GM21423 (cell line): Measurements from ENCODE around the gene ZNF865.

Experiments
- ATAC-seq: cut with Tn5 transposase; IDR thresholded peaks from one replicate; pipeline ENCODE4 v1.9.1; 2021; ENCODE audit warnings: mild to moderate bottlenecking, moderate library complexity; ENCODE audit not compliant: unreplicated experiment

The ZNF865 gene

GRCh38 chr19:55643887-55644176 is 38.4 kb downstream of the ZNF865 start:
- no peak for ATAC-seq

DNA sequence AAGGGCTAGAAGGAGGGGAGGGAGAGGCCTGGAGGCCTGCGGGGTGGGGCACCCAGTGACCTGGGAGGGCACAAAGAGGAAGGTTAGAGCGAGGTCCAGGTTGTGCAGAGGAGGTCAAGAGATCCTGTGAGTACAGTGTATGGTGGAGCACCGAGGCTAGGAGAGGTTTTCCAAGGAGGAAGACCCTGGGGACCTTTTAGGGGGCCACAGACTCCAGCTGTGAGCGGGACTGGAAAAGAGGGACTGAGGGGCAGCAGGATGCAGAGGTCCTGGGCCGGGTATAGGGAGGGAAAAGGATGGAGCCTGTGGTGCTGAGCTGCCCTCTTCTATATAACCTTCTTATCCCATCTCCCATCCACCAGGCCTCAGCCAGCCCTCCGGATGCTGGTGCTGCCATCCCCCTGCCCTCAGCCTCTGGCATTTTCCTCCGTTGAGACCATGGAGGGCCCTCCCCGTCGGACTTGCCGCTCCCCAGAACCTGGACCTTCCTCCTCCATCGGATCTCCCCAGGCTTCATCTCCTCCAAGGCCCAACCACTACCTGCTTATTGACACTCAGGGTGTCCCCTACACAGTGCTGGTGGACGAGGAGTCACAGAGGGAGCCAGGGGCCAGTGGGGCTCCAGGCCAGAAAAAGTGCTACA is 38.9 kb downstream of the ZNF865 start:
- ATAC-seq: no peak

DNA sequence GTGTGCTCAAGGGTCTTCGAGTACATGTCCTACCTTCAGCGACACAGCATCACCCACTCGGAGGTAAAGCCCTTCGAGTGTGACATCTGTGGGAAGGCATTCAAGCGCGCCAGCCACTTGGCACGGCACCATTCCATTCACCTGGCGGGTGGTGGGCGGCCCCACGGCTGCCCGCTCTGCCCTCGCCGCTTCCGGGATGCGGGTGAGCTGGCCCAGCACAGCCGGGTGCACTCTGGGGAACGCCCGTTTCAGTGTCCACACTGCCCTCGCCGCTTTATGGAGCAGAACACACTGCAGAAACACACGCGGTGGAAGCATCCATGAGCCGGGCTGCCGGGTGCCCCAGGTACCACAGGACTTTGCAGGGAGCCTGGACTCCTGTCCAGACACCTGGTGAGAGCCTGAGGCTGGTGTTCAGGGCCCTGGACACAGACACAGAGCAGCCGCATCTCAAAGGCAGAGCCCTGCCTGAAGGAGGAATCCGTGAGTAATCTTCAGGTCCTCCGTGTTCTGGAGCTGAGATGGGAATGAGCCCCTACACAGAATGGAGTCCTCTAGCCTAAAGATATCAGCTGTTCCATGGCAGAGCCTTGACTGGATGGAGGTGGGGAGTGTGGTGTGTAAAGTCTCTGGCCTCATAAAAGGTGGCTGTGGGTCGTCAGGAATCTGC is 39.5 kb downstream of the ZNF865 start:
- ATAC-seq: no peak

- ATAC-seq: no peak
These were observed 40.0 kb downstream of the ZNF865 start for GRCh38 chr19:55645512-55645881.

GRCh38 chr19:55646889-55647731 is 41.7 kb downstream of the ZNF865 start:
- ATAC-seq: no peak

- peak; percentile 25 for ATAC-seq
These were observed 42.5 kb downstream of the ZNF865 start, which contains the start of gene CCDC106 for GRCh38 chr19:55647732-55648584. Gene CCDC106 (plus strand): TSS chr19:55648212. CDS start chr19:55649047, 835 bp downstream.

GRCh38 chr19:55648585-55649267 is 43.3 kb downstream of the ZNF865 start:
- no peak for ATAC-seq

DNA sequence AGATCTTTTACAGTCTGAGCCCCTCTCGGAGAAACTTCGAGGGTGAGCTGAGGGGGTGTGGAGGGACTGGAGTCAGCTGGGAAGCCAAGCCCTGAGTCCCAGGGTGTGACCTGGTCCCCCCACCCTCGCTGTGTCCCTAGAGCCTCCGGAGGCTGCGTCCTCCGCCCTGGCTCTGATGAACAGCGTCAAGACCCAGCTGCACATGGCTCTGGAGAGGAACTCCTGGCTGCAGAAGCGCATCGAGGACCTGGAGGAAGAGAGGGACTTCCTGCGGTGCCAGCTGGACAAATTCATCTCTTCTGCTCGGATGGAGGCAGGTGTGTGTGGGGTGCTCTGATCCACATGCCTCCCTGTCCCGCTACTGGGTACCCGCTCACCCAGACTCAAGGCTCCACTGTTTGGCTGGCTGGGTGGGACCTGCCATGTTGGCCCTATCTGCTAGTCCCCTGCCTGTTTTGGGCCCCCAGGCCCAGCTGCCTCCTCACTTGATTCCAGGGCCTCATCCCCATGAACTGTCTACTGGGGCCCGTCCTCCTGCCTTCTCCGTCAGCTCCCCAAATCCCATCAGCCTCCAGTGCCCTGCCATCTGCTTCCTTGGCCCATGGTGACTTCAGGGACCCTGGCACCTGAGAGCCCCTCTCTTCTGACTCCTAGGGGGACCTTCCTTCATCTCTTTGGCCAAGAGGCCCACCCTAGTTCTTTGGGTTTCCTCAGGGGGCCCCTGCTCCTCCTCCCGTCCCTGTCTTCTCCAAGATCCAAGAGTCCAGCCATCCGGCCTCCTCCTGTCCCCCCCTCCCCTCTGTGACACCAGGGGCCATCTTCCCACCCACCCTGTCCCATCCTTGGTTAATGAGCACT is 44.0 kb downstream of the ZNF865 start:
- no peak for ATAC-seq

DNA sequence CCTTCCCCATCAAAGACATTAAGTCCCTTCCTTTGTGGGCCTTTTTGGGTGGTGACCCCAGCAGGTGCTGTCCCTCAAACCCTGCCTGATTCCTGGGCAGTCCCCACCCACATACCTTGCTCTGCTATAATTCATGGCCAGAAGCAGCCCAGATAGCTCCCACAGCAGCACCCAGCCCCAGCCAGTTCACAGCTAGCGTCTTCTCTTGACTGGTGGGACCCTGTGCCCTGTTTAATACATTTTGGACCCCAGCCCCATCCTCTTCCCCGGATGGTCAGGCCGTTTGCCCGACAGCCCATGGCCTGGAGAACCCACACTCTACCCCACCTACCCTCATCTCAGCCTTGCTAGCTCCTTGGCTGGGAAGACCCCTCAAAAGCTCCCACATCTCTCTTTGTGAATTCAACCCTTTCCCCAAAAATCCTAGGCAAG is 44.7 kb downstream of the ZNF865 start:
- ATAC-seq: no peak

DNA sequence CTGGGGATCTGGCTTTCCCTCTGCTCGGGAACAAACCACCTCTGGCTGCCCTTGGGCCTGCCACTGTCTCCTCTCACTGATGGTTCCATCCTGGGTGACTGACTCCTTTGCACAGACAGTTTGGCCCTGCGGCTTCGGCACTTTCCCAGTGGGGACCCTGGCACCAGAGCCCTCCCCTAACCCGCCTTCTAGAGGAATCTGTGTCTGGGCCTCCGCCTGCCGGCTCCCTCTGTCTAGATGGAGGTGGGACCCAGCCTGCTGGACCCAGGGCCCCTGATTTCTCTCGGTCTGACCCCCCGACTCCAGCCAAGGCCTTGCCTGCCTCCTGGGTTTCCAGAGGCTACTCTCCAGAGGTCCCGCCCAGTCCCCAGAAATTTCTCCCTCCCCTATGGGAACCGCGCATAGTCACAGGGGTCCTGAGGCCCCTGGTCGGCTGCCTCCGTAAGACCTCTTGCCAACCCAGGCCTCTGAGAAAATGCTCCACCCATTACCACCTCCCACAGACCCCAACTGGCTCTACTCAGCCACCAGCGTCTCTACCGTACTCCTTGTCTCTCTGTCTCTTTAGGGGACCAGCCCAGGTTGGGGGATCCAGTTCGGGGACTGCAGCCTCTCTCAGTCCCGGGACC is 45.3 kb downstream of the ZNF865 start:
- ATAC-seq: no peak

DNA sequence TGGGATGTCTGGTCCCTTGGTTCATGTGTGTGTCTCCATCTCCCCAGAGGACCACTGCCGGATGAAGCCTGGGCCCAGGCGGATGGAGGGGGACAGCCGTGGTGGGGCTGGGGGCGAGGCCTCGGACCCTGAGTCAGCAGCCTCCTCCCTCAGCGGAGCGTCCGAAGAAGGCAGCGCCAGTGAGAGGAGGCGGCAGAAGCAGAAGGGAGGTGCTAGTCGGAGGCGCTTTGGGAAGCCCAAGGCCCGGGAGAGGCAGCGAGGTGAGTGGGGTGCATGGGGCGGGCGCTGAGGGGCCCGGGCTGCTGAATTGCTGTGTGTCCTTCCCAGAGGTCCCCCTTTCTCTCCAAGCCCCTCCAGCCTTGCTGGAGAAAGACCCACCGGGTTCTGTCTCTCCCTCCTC is 45.8 kb downstream of the ZNF865 start:
- ATAC-seq: no peak

GRCh38 chr19:55652311-55653128 is 47.1 kb downstream of the ZNF865 start:
- ATAC-seq: no peak

DNA sequence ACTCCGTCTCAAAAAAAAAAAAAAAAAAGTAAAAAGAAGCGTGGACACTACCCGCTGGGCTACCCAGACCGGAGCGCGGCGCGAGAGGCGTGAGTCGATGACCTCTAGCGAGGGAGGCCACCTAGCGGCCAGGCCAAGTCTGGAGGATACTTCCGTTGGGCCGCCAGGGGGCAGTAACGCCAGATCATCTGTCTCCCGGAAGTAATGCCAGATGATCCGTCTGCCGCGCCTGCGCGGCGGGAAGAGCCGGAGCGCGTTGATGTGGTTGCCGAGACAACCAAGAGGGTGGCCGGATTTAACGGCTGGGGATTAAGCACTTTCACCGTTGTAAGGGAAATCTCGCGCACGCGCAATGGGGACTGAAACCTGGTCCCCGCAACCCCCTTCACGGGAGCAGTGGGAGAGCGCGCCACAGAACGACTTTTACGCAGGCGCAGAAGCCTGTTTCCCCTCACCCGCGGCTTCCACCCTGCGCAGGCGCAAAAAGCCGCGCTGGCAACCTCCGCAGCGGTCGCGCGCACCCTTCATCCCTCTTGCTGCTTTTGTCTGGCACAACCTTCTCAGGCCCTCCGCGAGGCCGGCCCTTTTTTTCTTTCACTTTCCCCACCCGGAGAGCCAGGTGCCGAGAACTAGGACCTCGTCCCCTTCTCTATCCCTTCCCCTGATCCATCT is 48.3 kb downstream of the ZNF865 start:
- ATAC-seq: peak; percentile 40

GRCh38 chr19:55654323-55654867 is 48.9 kb downstream of the ZNF865 start:
- ATAC-seq: peak; percentile 60

DNA sequence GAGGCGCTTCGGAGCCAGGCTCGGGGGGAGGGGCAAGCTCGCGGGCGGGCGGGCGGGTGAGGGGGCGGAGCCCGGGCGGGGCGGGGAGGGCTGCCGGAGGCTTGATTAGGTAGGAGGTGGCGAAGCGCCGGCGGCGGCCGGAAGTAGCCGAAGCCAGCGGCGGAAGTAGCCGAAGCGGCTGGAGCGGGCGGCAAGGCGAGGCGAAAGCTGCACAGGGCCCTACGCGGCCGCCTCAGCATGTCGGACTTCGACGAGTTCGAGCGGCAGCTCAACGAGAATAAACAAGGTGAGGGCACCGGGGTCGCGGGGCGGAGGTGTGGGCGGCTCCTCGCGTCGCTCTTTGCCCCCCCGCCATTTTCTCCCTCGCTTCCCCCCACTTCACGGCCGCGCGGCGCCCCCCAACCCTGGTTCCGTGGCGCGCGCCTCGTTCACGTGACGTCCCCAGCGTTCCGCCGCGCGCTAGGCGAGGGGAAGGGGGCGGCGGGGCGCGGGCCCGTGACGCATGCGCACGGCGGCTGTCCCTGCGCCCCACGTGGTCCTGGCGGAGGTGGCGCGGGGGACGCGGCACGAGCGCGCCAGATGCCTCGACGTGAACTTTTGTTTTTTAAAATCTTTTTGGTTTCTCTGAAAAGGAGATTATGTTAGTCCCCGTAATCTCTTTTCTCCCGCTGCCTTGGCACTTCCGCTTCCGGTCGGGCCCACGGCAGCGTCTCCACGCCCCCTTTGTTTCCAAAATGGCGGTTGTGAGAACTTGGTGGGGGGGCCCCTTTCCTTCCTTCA is 49.6 kb downstream of the ZNF865 start, which contains the start of gene U2AF2:
Gene U2AF2 (plus strand): TSS at position 168 of the 780 bp plus-strand sequence. CDS start 70 bp downstream, at position 238.
- peak; percentile 36 for ATAC-seq

- no peak for ATAC-seq
These were observed 50.2 kb downstream of the ZNF865 start for GRCh38 chr19:55655648-55656040.
